CD4-positive, alpha-beta T cell treated with Interleukin-15 for 4 hours (primary cell): ENCODE measurements around the gene R3HDM2.

Source experiments
- DNase-seq: peaks from one replicate; pipeline ENCODE4 v3.0.0-alpha.2; 2020; ENCODE audit warnings: low spot score

Gene R3HDM2

GRCh38 chr12:57229046-57229633, 201.7 kb downstream of the R3HDM2 start:
- peak; percentile 24 for DNase-seq

- DNase-seq, result no peak
Observed at GRCh38 chr12:57227315-57228115, 203.3 kb downstream of the R3HDM2 start.

- no peak for DNase-seq
Observed at GRCh38 chr12:57226588-57227314, 204.1 kb downstream of the R3HDM2 start.

- no peak for DNase-seq
Observed at GRCh38 chr12:57225680-57226210, 205.1 kb downstream of the R3HDM2 start.

- DNase-seq, result peak; percentile 47
Observed at GRCh38 chr12:57224973-57225679, 205.7 kb downstream of the R3HDM2 start.

GRCh38 chr12:57224278-57224972, 206.4 kb downstream of the R3HDM2 start:
- DNase-seq, result no peak

GRCh38 chr12:57223191-57224165, 207.4 kb downstream of the R3HDM2 start:
- DNase-seq, result peak; percentile 66

- DNase-seq, result no peak
Observed at GRCh38 chr12:57222286-57223190, 208.3 kb downstream of the R3HDM2 start.

- DNase-seq, result no peak
Observed at GRCh38 chr12:57221169-57221917, 209.5 kb downstream of the R3HDM2 start.

GRCh38 chr12:57220770-57221168, 210.1 kb downstream of the R3HDM2 start:
- DNase-seq, result no peak

- DNase-seq, result no peak
Observed at GRCh38 chr12:57219993-57220754, 210.7 kb downstream of the R3HDM2 start.

GRCh38 chr12:57219205-57219992, 211.4 kb downstream of the R3HDM2 start:
- DNase-seq, result no peak

- no peak for DNase-seq
Observed at GRCh38 chr12:57218030-57218853, 212.6 kb downstream of the R3HDM2 start.

- peak; percentile 28 for DNase-seq
Observed at GRCh38 chr12:57216921-57217879, 213.6 kb downstream of the R3HDM2 start.
